Gastroesophageal sphincter (tissue), 4 donors: Measurements from ENCODE around the gene YIPF2. TPM values are rescaled to one million over a fixed set of nuclear protein-coding genes. Genes with fewer than 3 reads are reported as not detected.
"Not testable (repeated sequence)": the region's sequence is repeated elsewhere in the genome, so short reads cannot be mapped to it uniquely, and the experiment has no call there.

Experiments used
- ATAC-seq: fragments of 150-250 bp; one replicate; pipeline ENCODE4 v1.9.1; 2016; ENCODE audit warnings: mild to moderate bottlenecking, moderate library complexity
- H3K27ac ChIP-seq, 4 donors: fragments of 200-600 bp; sonication (generic) in 3 of 4; 1 replicate in 3 of 4; 2 replicates in 1 of 4; pipeline ENCODE4 v1.5.1; 2016 to 2019
- H3K27me3 ChIP-seq: fragments of 200-600 bp; sonication (generic); one replicate; pipeline ENCODE4 v1.5.1; 2019
- H3K36me3 ChIP-seq, 2 donors: fragments of 200-600 bp; sonication (generic); one replicate each; pipeline ENCODE4 v1.5.1; 2019; ENCODE audit warnings: control low read depth in 1 of 2
- H3K4me1 ChIP-seq, 3 donors: fragments of 200-600 bp; sonication (generic); 1 replicate in 2 of 3; 2 replicates in 1 of 3; pipeline ENCODE4 v1.5.1; 2016 to 2019; ENCODE audit warnings: control low read depth in 2 of 3
- H3K4me3 ChIP-seq, 2 donors: fragments of 200-600 bp; sonication (generic); one replicate each; pipeline ENCODE4 v1.5.1; 2019; ENCODE audit warnings: mild to moderate bottlenecking in 1 of 2, moderate library complexity in 1 of 2
- H3K9me3 ChIP-seq, 3 donors: fragments of 200-600 bp; sonication (generic); one replicate each; pipeline ENCODE4 v1.5.1; 2017 to 2019; ENCODE audit warnings: control low read depth in 2 of 3
- CTCF ChIP-seq, 4 experiments: fragments of 200-600 bp in 2 of 4; fragments of 450-650 bp in 2 of 4; sonication (generic) in 1 of 4; IDR thresholded peaks; one replicate each; pipeline ENCODE4 v1.5.1; 2017 to 2019; ENCODE audit warnings: antibody characterized with exemption in 4 of 4, mild to moderate bottlenecking in 2 of 4, moderate library complexity in 2 of 4
- EP300 ChIP-seq: sonication (generic); formaldehyde crosslinking; IDR thresholded peaks from one replicate; pipeline ENCODE4 v1.6.1; 2017; ENCODE audit warnings: antibody characterized with exemption, mild to moderate bottlenecking
- POLR2A ChIP-seq, 2 donors: fragments of 450-650 bp; IDR thresholded peaks; one replicate each; pipeline ENCODE4 v1.6.1; 2017; ENCODE audit warnings: antibody characterized with exemption in 2 of 2, mild to moderate bottlenecking in 2 of 2, moderate library complexity in 1 of 2
- POLR2AphosphoS5 ChIP-seq: sonication (generic); formaldehyde crosslinking; IDR thresholded peaks from one replicate; pipeline ENCODE4 v1.6.1; 2017; ENCODE audit warnings: antibody characterized with exemption
- WGBS, 2 donors: methylation state at CpG; one replicate each; pipeline ENCODE4 v1.1.5; 2018; ENCODE audit warnings: low coverage in 1 of 2; 5-methylcytosine and 5-hydroxymethylcytosine counted together
- total RNA-seq, 4 donors: library from RNA; depleted of rRNA; stranded (reverse); fragments of >200 nt; gene quantifications; one replicate each; pipeline ENCODE4 v1.1.0, GENCODE V29; 2016

The YIPF2 gene
- total RNA-seq, 4 donors from 2014 or later, result 25.5 to 47.8 (median 28.1) TPM

- Histone ChIP-seq H3K27me3 (no peaks in the 10 kb centered on the region), H3K9me3 (no peaks in the 10 kb centered on the region), H3K4me1 (no peaks in the 10 kb centered on the region), H3K27ac (no peak overlapping the region), H3K36me3 (no peaks in the 10 kb centered on the region), H3K4me3 (no peak overlapping the region)
- 71 to 80% methylated on average over 1 to 2 of the region's 6 CpGs for WGBS, 2 donors
- ATAC-seq, result no peak
- TF ChIP-seq POLR2AphosphoS5 (no peak), EP300 (no peak), POLR2A (IDR thresholded peaks at IDR 0.05) (no peak), CTCF (IDR thresholded peaks at IDR 0.05) (no peak)
Measured at GRCh38 chr19:10952809-10953208, 24.4 kb upstream of the YIPF2 start.

- 56 to 72% methylated on average over 4 to 6 of the region's 6 CpGs for WGBS, 2 donors
- Histone ChIP-seq H3K4me1 (peaks cover 0 to 6% (median 0%) of the 10 kb centered on the region in 3 donors), H3K9me3 (no peaks in the 10 kb centered on the region), H3K4me3 (no peak overlapping the region), H3K36me3 (no peaks in the 10 kb centered on the region), H3K27ac (no peak overlapping the region), H3K27me3 (no peaks in the 10 kb centered on the region)
- ATAC-seq, result no peak
- no peak for TF ChIP-seq POLR2AphosphoS5
- TF ChIP-seq POLR2A (IDR thresholded peaks at IDR 0.05), result no peak
- no peak for TF ChIP-seq EP300
- TF ChIP-seq CTCF (IDR thresholded peaks at IDR 0.05), result no peak
Measured at GRCh38 chr19:10946958-10947657, 18.7 kb upstream of the YIPF2 start.

DNA sequence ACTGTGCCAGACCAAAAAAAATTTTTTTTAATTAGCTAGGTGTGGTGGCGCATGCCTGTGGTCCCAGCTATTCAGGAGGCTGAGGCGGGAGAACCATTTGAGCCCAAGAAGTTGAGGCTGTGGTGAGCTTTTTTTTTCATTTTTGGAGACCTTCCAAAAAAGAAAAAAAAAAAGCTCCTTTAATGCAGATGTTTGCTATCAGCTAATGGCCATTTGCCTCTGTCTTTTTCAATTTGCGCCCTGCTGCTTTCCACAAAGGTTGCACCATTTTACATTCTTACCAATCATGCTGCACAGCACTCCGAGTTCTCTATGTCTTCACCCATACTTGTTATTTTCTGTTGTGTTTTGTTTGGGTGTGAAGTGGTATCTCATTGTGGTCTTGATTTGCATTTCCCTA is 16.8 kb upstream of the YIPF2 start:
- WGBS, 2 donors, result 89 to 91% methylated on average over 3 to 4 of the region's 4 CpGs
- Histone ChIP-seq H3K9me3 (no peaks in the 10 kb centered on the region), H3K27ac (no peak overlapping the region), H3K36me3 (no peaks in the 10 kb centered on the region), H3K27me3 (no peaks in the 10 kb centered on the region), H3K4me3 (no peak overlapping the region), H3K4me1 (peaks cover 0 to 9% (median 0%) of the 10 kb centered on the region in 3 donors)
- TF ChIP-seq POLR2A (IDR thresholded peaks at IDR 0.05) (no peak), CTCF (IDR thresholded peaks at IDR 0.05) (no peak), POLR2AphosphoS5 (no peak), EP300 (no peak)
- no peak for ATAC-seq

DNA sequence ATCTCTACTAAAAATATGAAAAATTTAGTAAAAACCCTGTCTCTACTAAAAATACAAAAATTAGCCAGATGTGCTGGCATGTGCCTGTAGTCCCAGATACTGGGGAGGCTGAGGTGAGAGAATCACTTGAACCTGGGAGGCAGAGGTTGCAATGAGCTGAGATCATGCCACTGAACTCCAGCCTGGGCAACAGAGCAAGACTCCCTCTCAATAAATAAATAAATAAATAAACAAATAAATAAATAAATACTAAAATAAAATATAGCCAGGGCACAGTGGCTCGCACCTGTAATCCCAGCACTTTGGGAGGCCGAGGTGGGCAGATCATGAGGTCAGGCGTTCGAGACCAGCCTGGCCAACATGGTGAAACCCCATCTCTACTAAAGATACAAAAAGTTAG is 15.0 kb upstream of the YIPF2 start:
- not testable (repeated sequence) for H3K4me3 ChIP-seq, ATAC-seq, H3K4me1 ChIP-seq, H3K27me3 ChIP-seq, H3K9me3 ChIP-seq, H3K27ac ChIP-seq, H3K36me3 ChIP-seq
- WGBS, 2 donors, result 92 to 95% methylated on average over 3 to 4 of the region's 4 CpGs

DNA sequence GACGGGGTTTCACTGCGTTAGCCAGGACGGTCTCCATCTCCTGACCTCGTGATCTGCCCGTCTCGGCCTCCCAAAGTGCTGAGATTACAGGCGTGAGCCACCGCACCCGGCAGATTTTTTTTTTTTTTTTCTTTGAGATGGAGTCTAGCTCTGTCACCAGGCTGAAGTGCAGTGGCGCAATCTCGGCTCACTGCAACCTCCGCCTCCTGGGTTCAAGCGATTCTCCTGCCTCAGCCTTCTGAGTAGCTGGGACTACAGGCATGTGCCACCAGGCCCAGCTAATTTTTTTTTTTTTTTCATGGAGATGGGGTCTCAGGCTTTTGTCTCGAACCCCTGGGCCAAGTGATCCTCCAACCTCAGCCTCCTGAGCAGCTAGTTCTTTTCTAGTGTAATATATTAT is 13.2 kb upstream of the YIPF2 start:
- H3K4me1 ChIP-seq, result peaks cover 0 to 16% (median 0%) of the 10 kb centered on the region in 3 donors
- H3K9me3 ChIP-seq, H3K4me3 ChIP-seq, H3K36me3 ChIP-seq, H3K27me3 ChIP-seq, ATAC-seq, H3K27ac ChIP-seq: not testable (repeated sequence)
- 72 to 75% methylated on average over 9 to 13 of the region's 14 CpGs for WGBS, 2 donors

- Histone ChIP-seq H3K4me1 (peaks cover 0 to 13% (median 0%) of the 10 kb centered on the region in 3 donors), H3K27me3 (no peaks in the 10 kb centered on the region), H3K9me3 (no peaks in the 10 kb centered on the region), H3K36me3 (peaks cover 0 to 19% of the 10 kb centered on the region in 2 donors), H3K4me3 (peak overlapping the region in 1 of 2 donors; percentile 14), H3K27ac (peak overlapping the region in 2 of 4 donors; percentile 31 to 48)
- no peak for TF ChIP-seq POLR2A (IDR thresholded peaks at IDR 0.05)
- peak in 3 of 4 experiments; percentile 57 to 73 (median 70) for TF ChIP-seq CTCF (IDR thresholded peaks at IDR 0.05)
- 1 to 13% methylated on average over 3 to 11 of the region's 11 CpGs for WGBS, 2 donors
- peak; percentile 75 for ATAC-seq
Measured at GRCh38 chr19:10936661-10937084, 8.2 kb upstream of the YIPF2 start.
